ENCODE data around the gene SOX11.

Gene SOX11

GRCh38 chr2:5749347-5749746, 57.2 kb downstream of the SOX11 start:
- H4K20me1 ChIP-seq: no peaks in the 10 kb centered on the region
- H3K9me3 ChIP-seq: no peaks in the 10 kb centered on the region
- no peaks in the 10 kb centered on the region for H3K27me3 ChIP-seq
- no peak overlapping the region for H3K4me3 ChIP-seq
- no peak overlapping the region for H3K9ac ChIP-seq
- TF ChIP-seq Cebpa-rat (IDR thresholded peaks at IDR 0.05): no peak
- H3K4me2 ChIP-seq: no peak overlapping the region
- no peaks in the 10 kb centered on the region for H3K36me3 ChIP-seq
- H3K27ac ChIP-seq: no peak overlapping the region
- no peaks in the 10 kb centered on the region for H3K4me1 ChIP-seq

All from BLaER1 (cell line).